Colonic mucosa (tissue), 4 donors: Measurements from ENCODE around the gene SH3BP5L. TPM values are rescaled to one million over a fixed set of nuclear protein-coding genes. Genes with fewer than 3 reads are reported as not detected.
A peak's percentile ranks its signal among the peaks of the same experiment; 100 is the strongest.

Experiments
- DNase-seq: peaks from one replicate; pipeline ENCODE4 v3.0.0-alpha.2; 2020
- H3K27ac ChIP-seq: fragments of 200-600 bp; one replicate; pipeline ENCODE4 v1.8.0; 2021
- H3K27me3 ChIP-seq: fragments of 200-600 bp; one replicate; pipeline ENCODE4 v1.8.0; 2021
- H3K36me3 ChIP-seq: fragments of 200-600 bp; one replicate; pipeline ENCODE4 v1.8.0; 2021
- H3K4me1 ChIP-seq: fragments of 200-600 bp; one replicate; pipeline ENCODE4 v1.8.0; 2021; ENCODE audit warnings: mild to moderate bottlenecking
- H3K4me3 ChIP-seq: fragments of 200-600 bp; one replicate; pipeline ENCODE4 v1.8.0; 2021
- H3K9ac ChIP-seq, 2 donors: one replicate each; pipeline ENCODE4 v1.7.0; 2013; ENCODE audit warnings: control low read depth in 2 of 2, low read depth in 2 of 2, low read length in 2 of 2
- H3K9me3 ChIP-seq: fragments of 200-600 bp; one replicate; pipeline ENCODE4 v1.8.0; 2021
- CTCF ChIP-seq: fragments of 200-600 bp; IDR thresholded peaks from one replicate; pipeline ENCODE4 v1.8.0; 2022; ENCODE audit warnings: antibody characterized with exemption, mild to moderate bottlenecking
- intact Hi-C: fragments of 100-400 bp; cut with DNase I; formaldehyde crosslinking; loops from one replicate; pipeline ENCODE4 v1.14.1; 2022
- total RNA-seq, 2 donors: library from RNA; stranded (reverse); fragmentation: NEBNext Ultra II Directional in 1 of 2; extraction: Animal tissue kit (Norgen Biotek cat#: 25700) in 1 of 2; gene quantifications; one replicate each; pipeline ENCODE4 v1.2.1, GENCODE V29; 2021
- donor health status: healthy.
- donor health status: DM: no; HTN: no; CAD: no.
- donor health status: DM: no; HTN: no; CAD: no.

SH3BP5L gene
- total RNA-seq, 2 donors from 2014 or later, result 24.2 to 30.5 TPM

GRCh38 chr1:248824301-248824700 lies 1.4 kb downstream of the SH3BP5L start:
- H3K4me1 ChIP-seq, result peaks cover 22% of the 10 kb centered on the region
- no peak overlapping the region for H3K27ac ChIP-seq
- peak overlapping the region in 1 of 2 donors; percentile 84 for H3K9ac ChIP-seq
- H3K36me3 ChIP-seq, result no peaks in the 10 kb centered on the region
- H3K4me3 ChIP-seq, result no peak overlapping the region
- no peaks in the 10 kb centered on the region for H3K27me3 ChIP-seq
- DNase-seq, result no peak
- no peaks in the 10 kb centered on the region for H3K9me3 ChIP-seq
- TF ChIP-seq CTCF, result no peak
- intact Hi-C loops, result no loop called here

- H3K4me3 ChIP-seq, result no peak overlapping the region
- H3K36me3 ChIP-seq, result no peaks in the 10 kb centered on the region
- intact Hi-C loops, result no loop called here
Measured at GRCh38 chr1:248823517-248824001, 2.2 kb downstream of the SH3BP5L start.

GRCh38 chr1:248822148-248823032 lies 3.3 kb downstream of the SH3BP5L start:
- H3K9ac ChIP-seq, result no peak overlapping the region
- H3K27me3 ChIP-seq, result no peaks in the 10 kb centered on the region
- H3K27ac ChIP-seq, result no peak overlapping the region
- peaks cover 21% of the 10 kb centered on the region for H3K4me1 ChIP-seq
- no peak overlapping the region for H3K4me3 ChIP-seq
- no peaks in the 10 kb centered on the region for H3K36me3 ChIP-seq
- no peak for TF ChIP-seq CTCF
- H3K9me3 ChIP-seq, result no peaks in the 10 kb centered on the region
- DNase-seq, result peak; percentile 10
- intact Hi-C loops, result no loop called here

More at GRCh38 chr1:248823517-248824001, 2.2 kb downstream of the SH3BP5L start:
- TF ChIP-seq CTCF, result no peak
- Histone ChIP-seq H3K9me3 (no peaks in the 10 kb centered on the region), H3K4me1 (peaks cover 22% of the 10 kb centered on the region), H3K9ac (peak overlapping the region in 1 of 2 donors; percentile 24), H3K27ac (no peak overlapping the region), H3K27me3 (no peaks in the 10 kb centered on the region)
- no peak for DNase-seq

GRCh38 chr1:248821641-248822040 lies 4.1 kb downstream of the SH3BP5L start:
- peak; percentile 9 for DNase-seq
- H3K4me1 ChIP-seq, result peaks cover 15% of the 10 kb centered on the region
- H3K9me3 ChIP-seq, result no peaks in the 10 kb centered on the region
- intact Hi-C loops, result no loop called here
- no peak overlapping the region for H3K9ac ChIP-seq
- no peaks in the 10 kb centered on the region for H3K27me3 ChIP-seq
- no peaks in the 10 kb centered on the region for H3K36me3 ChIP-seq
- H3K4me3 ChIP-seq, result no peak overlapping the region
- H3K27ac ChIP-seq, result no peak overlapping the region
- TF ChIP-seq CTCF, result no peak

- intact Hi-C loops, result no loop called here
- no peak overlapping the region for H3K4me3 ChIP-seq
- H3K9ac ChIP-seq, result no peak overlapping the region
- no peak for DNase-seq
- no peaks in the 10 kb centered on the region for H3K27me3 ChIP-seq
- H3K9me3 ChIP-seq, result no peaks in the 10 kb centered on the region
- TF ChIP-seq CTCF, result no peak
- peaks cover 15% of the 10 kb centered on the region for H3K4me1 ChIP-seq
- H3K27ac ChIP-seq, result no peak overlapping the region
- no peaks in the 10 kb centered on the region for H3K36me3 ChIP-seq
Measured at GRCh38 chr1:248821101-248821500, 4.6 kb downstream of the SH3BP5L start.
